GM18517 (cell line): Measurements from ENCODE around the gene CYP27B1.

Experiments
- ATAC-seq: cut with Tn5 transposase; IDR thresholded peaks from one replicate; pipeline ENCODE4 v1.9.1; 2021; ENCODE audit warnings: mild to moderate bottlenecking, moderate library complexity; ENCODE audit not compliant: unreplicated experiment

Gene CYP27B1

GRCh38 chr12:57737467-57738460, 29.1 kb downstream of the CYP27B1 start:
- ATAC-seq: no peak

- no peak for ATAC-seq
Measured at GRCh38 chr12:57736741-57737466, 30.0 kb downstream of the CYP27B1 start.

- no peak for ATAC-seq
Measured at GRCh38 chr12:57735952-57736740, 30.7 kb downstream of the CYP27B1 start.

GRCh38 chr12:57735198-57735855, 31.6 kb downstream of the CYP27B1 start:
- no peak for ATAC-seq

GRCh38 chr12:57734591-57734990, 32.3 kb downstream of the CYP27B1 start:
- ATAC-seq: no peak

GRCh38 chr12:57733928-57734327, 33.0 kb downstream of the CYP27B1 start:
- no peak for ATAC-seq

GRCh38 chr12:57732726-57733593, 33.9 kb downstream of the CYP27B1 start:
- no peak for ATAC-seq

- ATAC-seq: no peak
Measured at GRCh38 chr12:57732270-57732669, 34.6 kb downstream of the CYP27B1 start.

- no peak for ATAC-seq
Measured at GRCh38 chr12:57731411-57732080, 35.3 kb downstream of the CYP27B1 start.

- no peak for ATAC-seq
Measured at GRCh38 chr12:57730336-57731067, 36.4 kb downstream of the CYP27B1 start.

- no peak for ATAC-seq
Measured at GRCh38 chr12:57729321-57729844, 37.5 kb downstream of the CYP27B1 start.

GRCh38 chr12:57727758-57728395, 39.0 kb downstream of the CYP27B1 start:
- ATAC-seq: no peak

GRCh38 chr12:57726884-57727757, 39.8 kb downstream of the CYP27B1 start:
- no peak for ATAC-seq

GRCh38 chr12:57726151-57726883, 40.6 kb downstream of the CYP27B1 start:
- no peak for ATAC-seq

GRCh38 chr12:57725851-57726150, 41.1 kb downstream of the CYP27B1 start:
- ATAC-seq: no peak
